ENCODE measurements around the gene SLC13A4. TPM values are rescaled to one million over a fixed set of nuclear protein-coding genes. Genes with fewer than 3 reads are reported as not detected.
"Not testable (repeated sequence)": the region's sequence is repeated elsewhere in the genome, so short reads cannot be mapped to it uniquely, and the experiment has no call there.

The SLC13A4 gene
- total RNA-seq, 4 donors from 2014 or later, result not detected

DNA sequence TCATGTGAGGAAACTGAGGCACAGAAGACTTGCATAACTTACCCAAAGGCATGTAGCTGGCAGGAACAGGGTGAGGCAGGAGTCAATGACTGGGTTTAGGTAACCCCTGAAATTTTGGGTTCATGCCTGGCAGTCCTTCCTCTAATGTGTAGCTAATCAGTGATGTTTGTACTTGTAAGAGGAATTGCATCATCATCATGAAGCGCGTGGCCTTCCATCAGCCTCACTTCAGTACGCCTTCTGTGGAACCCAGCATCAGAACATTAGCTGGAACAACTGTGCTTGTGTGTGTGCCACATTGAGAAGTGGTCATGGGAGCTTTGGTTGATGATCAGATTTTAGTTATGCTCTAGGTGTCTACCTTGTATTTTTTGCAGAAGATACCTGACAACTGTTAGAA lies 83.8 kb downstream of the SLC13A4 start:
- DNase-seq, result no peak
- Histone ChIP-seq H3K27ac (no peak overlapping the region), H3K4me3 (no peak overlapping the region), H3K36me3 (peaks cover 0 to 71% (median 0%) of the 10 kb centered on the region in 3 donors), H3K4me1 (no peaks in the 10 kb centered on the region), H3K9me3 (no peaks in the 10 kb centered on the region), H3K27me3 (no peaks in the 10 kb centered on the region)
- TF ChIP-seq POLR2A (IDR thresholded peaks at IDR 0.05) (no peak), CTCF (IDR thresholded peaks at IDR 0.05) (no peak)

DNA sequence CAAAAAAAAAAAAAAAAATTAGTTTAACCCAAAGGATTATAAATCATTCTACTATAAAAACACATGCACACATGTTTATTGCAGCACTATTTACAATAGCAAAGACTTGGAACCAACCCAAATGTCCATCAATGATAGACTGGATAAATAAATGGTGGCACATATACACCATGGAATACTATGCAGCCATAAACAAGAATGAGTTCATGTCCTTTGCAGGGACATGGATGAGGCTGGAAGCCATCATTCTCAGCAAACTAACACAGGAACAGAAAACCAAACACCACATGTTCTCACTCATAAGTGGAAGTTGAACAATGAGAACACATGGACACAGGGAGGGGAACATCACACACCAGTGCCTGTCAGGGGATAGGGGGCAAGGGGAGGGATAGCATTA lies 88.3 kb downstream of the SLC13A4 start:
- not testable (repeated sequence) for H3K4me1 ChIP-seq, H3K27me3 ChIP-seq, H3K27ac ChIP-seq, H3K4me3 ChIP-seq, H3K9me3 ChIP-seq, DNase-seq
- H3K36me3 ChIP-seq, result peaks cover 0 to 76% (median 0%) of the 10 kb centered on the region in 3 donors

GRCh38 chr7:135634191-135634878 lies 93.7 kb downstream of the SLC13A4 start:
- TF ChIP-seq POLR2A (IDR thresholded peaks at IDR 0.05) (no peak), CTCF (IDR thresholded peaks at IDR 0.05) (no peak)
- Histone ChIP-seq H3K27me3 (no peaks in the 10 kb centered on the region), H3K4me3 (no peak overlapping the region), H3K36me3 (peaks cover 0 to 77% (median 0%) of the 10 kb centered on the region in 3 donors), H3K4me1 (no peaks in the 10 kb centered on the region), H3K27ac (no peak overlapping the region), H3K9me3 (no peaks in the 10 kb centered on the region)
- DNase-seq, result no peak

Small RNAs within 50 kb of the gene (small RNA-seq; reads per million reads assigned to genes)
- gene RNU6-1154P, result 0 reads per million in 2 donors

Other genes with a start within 250 kb of the SLC13A4 start
- 10 to 100 TPM; 20.2 to 35.5 (median 24.1) TPM for gene CNOT4, start 218.1 kb downstream of the SLC13A4 start, total RNA-seq
- gene NUP205, start 170.3 kb downstream of the SLC13A4 start, total RNA-seq, result 10 to 100 TPM; 19.4 to 51.2 (median 23.3) TPM
- gene STMP1, start 65.7 kb downstream of the SLC13A4 start, total RNA-seq, result 10 to 100 TPM; 17.3 to 26.2 (median 18.2) TPM
- gene FAM180A, start 20.6 kb upstream of the SLC13A4 start, total RNA-seq, result 1 to 10 TPM in 2 of 4 donors, not detected in 2; 3.3 to 4.4 TPM
- gene MTPN, start 249.2 kb upstream of the SLC13A4 start, total RNA-seq, result 10 to 100 TPM; 39.4 to 74.3 (median 62.9) TPM